Fibroblast of lung (primary cell): ENCODE results near the gene CARMIL1. TPM values are rescaled to one million over a fixed set of nuclear protein-coding genes. Genes with fewer than 3 reads are reported as not detected.

Source experiments
- DNase-seq, 2 donors: peaks; one replicate each; pipeline versions ENCODE4 v3.0.0 to v3.0.0-alpha.2; 2010; ENCODE audit warnings: low read depth in 2 of 2
- H2AFZ ChIP-seq: 2 replicates; pipeline ENCODE4 v1.5.1; 2012; ENCODE audit warnings: low read length, control low read depth, inconsistent platforms
- H3K27ac ChIP-seq: 2 replicates; pipeline ENCODE4 v1.5.1; 2011; ENCODE audit warnings: low read length, control low read depth; ENCODE audit not compliant: insufficient read depth
- H3K27me3 ChIP-seq: 2 replicates; pipeline ENCODE4 v1.5.1; 2011; ENCODE audit warnings: mild to moderate bottlenecking, low read length; ENCODE audit not compliant: control insufficient read depth, insufficient read depth
- H3K36me3 ChIP-seq: 2 replicates; pipeline ENCODE4 v1.5.1; 2011; ENCODE audit warnings: low read length; ENCODE audit not compliant: control insufficient read depth, insufficient read depth
- H3K4me1 ChIP-seq: 2 replicates; pipeline ENCODE4 v1.5.1; 2011; ENCODE audit warnings: low read length; ENCODE audit not compliant: control insufficient read depth, insufficient read depth; ENCODE audit errors: extremely low read depth
- H3K4me2 ChIP-seq: 2 replicates; pipeline ENCODE4 v1.5.1; 2011; ENCODE audit warnings: low read length, control low read depth; ENCODE audit not compliant: insufficient read depth; ENCODE audit errors: extremely low read depth
- H3K4me3 ChIP-seq, 4 experiments: fragments of 200-600 bp in 1 of 4; sonication (generic) in 1 of 4; replicated peaks in 1 of 4; 2 replicates each; pipeline ENCODE4 v1.5.1; 2011 to 2016; ENCODE audit warnings: low read length in 4 of 4, low read depth in 3 of 4, mild to moderate bottlenecking in 3 of 4, control low read depth in 2 of 4, inconsistent platforms in 1 of 4, mixed read lengths in 1 of 4; ENCODE audit not compliant: insufficient read depth in 1 of 4; ENCODE audit errors: control extremely low read depth in 1 of 4
- H3K79me2 ChIP-seq: 2 replicates; pipeline ENCODE4 v1.5.1; 2012; ENCODE audit warnings: mild to moderate bottlenecking, low read length, inconsistent platforms; ENCODE audit not compliant: control insufficient read depth, insufficient read depth
- H3K9ac ChIP-seq: 2 replicates; pipeline ENCODE4 v1.5.1; 2011; ENCODE audit warnings: mild to moderate bottlenecking, low read length, control low read depth; ENCODE audit not compliant: insufficient read depth
- H3K9me3 ChIP-seq: 2 replicates; pipeline ENCODE4 v1.5.1; 2012; ENCODE audit warnings: low read depth, low read length; ENCODE audit not compliant: control insufficient read depth, insufficient read depth
- H4K20me1 ChIP-seq: 2 replicates; pipeline ENCODE4 v1.5.1; 2011; ENCODE audit warnings: low read length; ENCODE audit not compliant: control insufficient read depth, insufficient read depth; ENCODE audit errors: extremely low read depth
- EZH2 ChIP-seq: IDR thresholded peaks from 2 replicates; pipeline ENCODE4 v1.5.1; 2012; ENCODE audit warnings: low read length, control low read depth, mild to moderate bottlenecking; ENCODE audit errors: missing control alignments
- polyA plus RNA-seq, 2 donors: library from polyadenylated mRNA; depleted of rRNA in 1 of 2; stranded (reverse) in 1 of 2; unstranded in 1 of 2; fragments of >200 nt; gene quantifications; 2 replicates each; pipeline ENCODE4 v1.2.1, GENCODE V29; 2011 to 2012; ENCODE audit warnings: missing spikeins in 1 of 2
- total RNA-seq: library from RNA; depleted of rRNA; stranded (reverse); fragments of >200 nt; gene quantifications from 2 replicates; pipeline ENCODE4 v1.2.1, GENCODE V29; 2014
- TF ChIP-seq, protein P1 (sequence below), 2 donors: IDR thresholded peaks in 1 of 2; conservative IDR thresholded peaks in 1 of 2; 1 replicate in 1 of 2; 2 replicates in 1 of 2; pipeline ENCODE4 v1.5.1; 2011 to 2012; ENCODE audit warnings: low read length in 2 of 2, control low read depth in 1 of 2, inconsistent platforms in 1 of 2, low read depth in 1 of 2, mild to moderate bottlenecking in 1 of 2

The CARMIL1 gene
- total and polyA plus RNA-seq, 2 donors (not counting 1 experiment from before 2014, with no cell fraction given): 10.2 to 12.5 TPM

DNA sequence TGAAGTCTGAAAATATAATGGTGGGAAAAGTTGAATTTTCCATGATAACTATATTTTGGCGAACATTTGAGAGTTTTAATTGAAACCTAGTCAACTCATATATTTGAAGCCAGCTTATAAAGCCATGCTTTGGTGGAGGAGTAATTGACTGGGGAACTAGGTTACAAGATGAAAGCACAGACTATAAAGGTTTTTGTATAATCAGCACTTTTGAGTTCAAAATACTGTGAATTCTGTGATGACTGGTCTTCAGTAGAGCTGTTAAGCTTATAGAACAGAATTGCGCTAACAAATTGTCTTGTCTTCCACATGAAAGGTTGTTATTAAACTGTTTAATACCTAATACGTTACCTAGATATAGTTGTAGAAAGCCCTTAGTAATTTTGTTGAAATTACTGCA lies 213.8 kb downstream of the CARMIL1 start:
- no peak overlapping the region for H3K4me3 ChIP-seq
- H3K79me2 ChIP-seq: no peaks in the 10 kb centered on the region
- no peaks in the 10 kb centered on the region for H3K36me3 ChIP-seq
- DNase-seq: no peak
- no peak overlapping the region for H3K27ac ChIP-seq
- no peaks in the 10 kb centered on the region for H3K27me3 ChIP-seq
- no peaks in the 10 kb centered on the region for H3K9me3 ChIP-seq
- no peak overlapping the region for H3K9ac ChIP-seq
- H3K4me1 ChIP-seq: no peaks in the 10 kb centered on the region
- no peak overlapping the region for H2AFZ ChIP-seq
- no peak overlapping the region for H3K4me2 ChIP-seq
- H4K20me1 ChIP-seq: no peaks in the 10 kb centered on the region
- TF ChIP-seq, protein P1, sequence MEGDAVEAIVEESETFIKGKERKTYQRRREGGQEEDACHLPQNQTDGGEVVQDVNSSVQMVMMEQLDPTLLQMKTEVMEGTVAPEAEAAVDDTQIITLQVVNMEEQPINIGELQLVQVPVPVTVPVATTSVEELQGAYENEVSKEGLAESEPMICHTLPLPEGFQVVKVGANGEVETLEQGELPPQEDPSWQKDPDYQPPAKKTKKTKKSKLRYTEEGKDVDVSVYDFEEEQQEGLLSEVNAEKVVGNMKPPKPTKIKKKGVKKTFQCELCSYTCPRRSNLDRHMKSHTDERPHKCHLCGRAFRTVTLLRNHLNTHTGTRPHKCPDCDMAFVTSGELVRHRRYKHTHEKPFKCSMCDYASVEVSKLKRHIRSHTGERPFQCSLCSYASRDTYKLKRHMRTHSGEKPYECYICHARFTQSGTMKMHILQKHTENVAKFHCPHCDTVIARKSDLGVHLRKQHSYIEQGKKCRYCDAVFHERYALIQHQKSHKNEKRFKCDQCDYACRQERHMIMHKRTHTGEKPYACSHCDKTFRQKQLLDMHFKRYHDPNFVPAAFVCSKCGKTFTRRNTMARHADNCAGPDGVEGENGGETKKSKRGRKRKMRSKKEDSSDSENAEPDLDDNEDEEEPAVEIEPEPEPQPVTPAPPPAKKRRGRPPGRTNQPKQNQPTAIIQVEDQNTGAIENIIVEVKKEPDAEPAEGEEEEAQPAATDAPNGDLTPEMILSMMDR (conservative IDR thresholded peaks at IDR 0.05 in 1 of 2, IDR thresholded peaks at IDR 0.05 in 1 of 2; ENCODE audit: low read depth in 1 of 2, low read length in 2 of 2): no peak
- TF ChIP-seq EZH2: no peak

DNA sequence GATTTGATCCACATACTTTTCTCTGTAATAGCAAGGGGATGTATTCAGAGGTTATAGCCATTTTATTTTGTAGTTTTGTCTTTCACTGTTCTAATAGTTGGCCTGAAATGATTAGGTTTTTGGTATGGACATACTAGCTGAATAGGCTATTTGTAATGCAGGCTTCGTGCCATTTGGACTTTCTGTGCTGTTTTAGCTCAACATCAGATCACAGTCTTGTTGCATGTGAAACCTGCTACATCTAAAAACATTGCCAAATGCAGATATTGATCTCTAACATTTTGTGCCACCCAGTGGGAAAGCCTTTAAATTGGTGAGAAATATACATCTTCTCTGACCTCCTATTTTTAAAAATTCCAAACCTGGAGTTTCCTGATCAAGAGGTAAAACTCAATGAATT lies 215.3 kb downstream of the CARMIL1 start:
- no peaks in the 10 kb centered on the region for H3K79me2 ChIP-seq
- no peak overlapping the region for H3K4me2 ChIP-seq
- H3K36me3 ChIP-seq: no peaks in the 10 kb centered on the region
- no peak overlapping the region for H3K9ac ChIP-seq
- no peak for TF ChIP-seq EZH2
- TF ChIP-seq, protein P1 (conservative IDR thresholded peaks at IDR 0.05 in 1 of 2, IDR thresholded peaks at IDR 0.05 in 1 of 2; ENCODE audit: low read depth in 1 of 2, low read length in 2 of 2): no peak
- no peaks in the 10 kb centered on the region for H3K9me3 ChIP-seq
- no peaks in the 10 kb centered on the region for H3K4me1 ChIP-seq
- DNase-seq: no peak
- no peak overlapping the region for H2AFZ ChIP-seq
- no peaks in the 10 kb centered on the region for H3K27me3 ChIP-seq
- H3K4me3 ChIP-seq: no peak overlapping the region
- H4K20me1 ChIP-seq: no peaks in the 10 kb centered on the region
- no peak overlapping the region for H3K27ac ChIP-seq

DNA sequence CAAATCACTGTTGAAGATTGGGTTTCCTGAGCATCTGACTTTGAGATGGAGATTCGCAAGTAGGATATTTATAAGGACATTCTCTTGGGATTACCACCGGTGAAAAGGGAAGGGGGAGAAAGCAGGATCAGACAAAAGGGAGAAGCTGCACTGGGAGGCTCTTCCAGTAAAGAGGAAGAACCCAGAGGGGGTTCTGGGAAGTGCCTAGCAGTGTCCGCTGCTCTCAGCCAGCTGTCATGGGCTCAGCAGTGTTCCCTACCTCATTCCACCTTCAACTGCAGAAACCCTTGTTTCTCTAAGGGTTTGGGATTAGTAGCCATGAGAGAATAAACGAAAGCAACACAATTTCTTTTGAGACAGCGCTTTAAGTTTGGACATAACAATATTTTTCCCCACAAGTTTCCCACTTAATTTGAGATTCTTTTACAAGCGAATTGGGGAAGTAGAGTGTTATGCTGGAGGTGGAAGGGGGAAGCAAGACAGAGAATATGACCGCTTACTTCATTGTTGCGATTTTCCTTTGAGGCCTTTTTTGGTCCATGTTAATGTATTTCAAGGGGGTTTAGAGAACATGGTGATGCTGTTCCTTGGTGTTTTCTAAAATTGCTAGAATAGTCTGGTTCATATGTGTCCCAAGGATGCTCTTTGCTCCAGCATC lies 218.3 kb downstream of the CARMIL1 start:
- no peak for TF ChIP-seq EZH2
- TF ChIP-seq, protein P1 (conservative IDR thresholded peaks at IDR 0.05 in 1 of 2, IDR thresholded peaks at IDR 0.05 in 1 of 2; ENCODE audit: low read depth in 1 of 2, low read length in 2 of 2): no peak
- Histone ChIP-seq H4K20me1 (no peaks in the 10 kb centered on the region), H3K9ac (no peak overlapping the region), H3K4me2 (no peak overlapping the region), H2AFZ (no peak overlapping the region), H3K4me1 (no peaks in the 10 kb centered on the region), H3K36me3 (no peaks in the 10 kb centered on the region), H3K27ac (no peak overlapping the region), H3K27me3 (no peaks in the 10 kb centered on the region), H3K79me2 (no peaks in the 10 kb centered on the region), H3K4me3 (no peak overlapping the region), H3K9me3 (no peaks in the 10 kb centered on the region)
- no peak for DNase-seq
